Glutamatergic neuron (in vitro differentiated cells): Measurements from ENCODE around the gene EPHA10. TPM values are rescaled to one million over a fixed set of nuclear protein-coding genes. Genes with fewer than 3 reads are reported as not detected.
A peak's percentile ranks its signal among the peaks of the same experiment; 100 is the strongest.

Source experiments
- DNase-seq: peaks from one replicate; pipeline ENCODE4 v3.0.0; 2022
- H3K27ac Mint-ChIP-seq: one replicate; pipeline ENCODE4 v1.8.0; 2020; ENCODE audit warnings: mild to moderate bottlenecking, mixed read lengths, inconsistent platforms; ENCODE audit not compliant: unreplicated experiment
- H3K27me3 Mint-ChIP-seq: one replicate; pipeline ENCODE4 v1.8.0; 2020; ENCODE audit warnings: mild to moderate bottlenecking, moderate library complexity, mixed read lengths, inconsistent platforms; ENCODE audit not compliant: unreplicated experiment
- H3K36me3 Mint-ChIP-seq: one replicate; pipeline ENCODE4 v1.8.0; 2020; ENCODE audit warnings: mild to moderate bottlenecking, mixed read lengths, inconsistent platforms; ENCODE audit not compliant: unreplicated experiment
- H3K4me1 Mint-ChIP-seq: one replicate; pipeline ENCODE4 v1.8.0; 2020; ENCODE audit warnings: mild to moderate bottlenecking, low read depth, mixed read lengths, inconsistent platforms; ENCODE audit not compliant: unreplicated experiment
- H3K4me3 Mint-ChIP-seq: one replicate; pipeline ENCODE4 v1.8.0; 2020; ENCODE audit warnings: mild to moderate bottlenecking, mixed read lengths, inconsistent platforms; ENCODE audit not compliant: unreplicated experiment
- H3K9me3 Mint-ChIP-seq: one replicate; pipeline ENCODE4 v1.8.0; 2020; ENCODE audit warnings: mild to moderate bottlenecking, moderate library complexity, mixed read lengths, inconsistent platforms; ENCODE audit not compliant: unreplicated experiment
- total RNA-seq: library from RNA; stranded (reverse); fragmentation: NEBNext Ultra II Directional; extraction: Animal tissue kit (Norgen Biotek cat#: 25700); gene quantifications from one replicate; pipeline ENCODE4 v1.2.1, GENCODE V29; 2021; ENCODE audit not compliant: unreplicated experiment
- TF ChIP-seq, protein P1 (sequence below): fragments of 200-600 bp; sonication (generic); IDR thresholded peaks from one replicate; pipeline ENCODE4 v1.5.0; 2021; ENCODE audit not compliant: partially characterized antibody, unreplicated experiment

The EPHA10 gene
- total RNA-seq, 1 donor from 2014 or later = 4.8 TPM

GRCh38 chr1:37767488-37767887 lies 2.6 kb upstream of the EPHA10 start:
- TF ChIP-seq, protein P1, sequence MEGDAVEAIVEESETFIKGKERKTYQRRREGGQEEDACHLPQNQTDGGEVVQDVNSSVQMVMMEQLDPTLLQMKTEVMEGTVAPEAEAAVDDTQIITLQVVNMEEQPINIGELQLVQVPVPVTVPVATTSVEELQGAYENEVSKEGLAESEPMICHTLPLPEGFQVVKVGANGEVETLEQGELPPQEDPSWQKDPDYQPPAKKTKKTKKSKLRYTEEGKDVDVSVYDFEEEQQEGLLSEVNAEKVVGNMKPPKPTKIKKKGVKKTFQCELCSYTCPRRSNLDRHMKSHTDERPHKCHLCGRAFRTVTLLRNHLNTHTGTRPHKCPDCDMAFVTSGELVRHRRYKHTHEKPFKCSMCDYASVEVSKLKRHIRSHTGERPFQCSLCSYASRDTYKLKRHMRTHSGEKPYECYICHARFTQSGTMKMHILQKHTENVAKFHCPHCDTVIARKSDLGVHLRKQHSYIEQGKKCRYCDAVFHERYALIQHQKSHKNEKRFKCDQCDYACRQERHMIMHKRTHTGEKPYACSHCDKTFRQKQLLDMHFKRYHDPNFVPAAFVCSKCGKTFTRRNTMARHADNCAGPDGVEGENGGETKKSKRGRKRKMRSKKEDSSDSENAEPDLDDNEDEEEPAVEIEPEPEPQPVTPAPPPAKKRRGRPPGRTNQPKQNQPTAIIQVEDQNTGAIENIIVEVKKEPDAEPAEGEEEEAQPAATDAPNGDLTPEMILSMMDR = no peak
- no peaks in the 10 kb centered on the region for H3K9me3 Mint-ChIP-seq
- H3K4me3 Mint-ChIP-seq = no peak overlapping the region
- H3K27ac Mint-ChIP-seq = no peak overlapping the region
- H3K4me1 Mint-ChIP-seq = peaks cover 11% of the 10 kb centered on the region
- peaks cover 17% of the 10 kb centered on the region for H3K27me3 Mint-ChIP-seq
- no peak for DNase-seq
- H3K36me3 Mint-ChIP-seq = no peaks in the 10 kb centered on the region

- H3K9me3 Mint-ChIP-seq = no peaks in the 10 kb centered on the region
- H3K27me3 Mint-ChIP-seq = peaks cover 21% of the 10 kb centered on the region
- no peaks in the 10 kb centered on the region for H3K36me3 Mint-ChIP-seq
- H3K4me3 Mint-ChIP-seq = peak overlapping the region; percentile 99
- DNase-seq = peak; percentile 33
- H3K27ac Mint-ChIP-seq = peak overlapping the region; percentile 54
- TF ChIP-seq, protein P1 = no peak
- H3K4me1 Mint-ChIP-seq = peaks cover 11% of the 10 kb centered on the region
Measured at GRCh38 chr1:37765916-37766664, 1.2 kb upstream of the EPHA10 start.

GRCh38 chr1:37764414-37764825 lies 500 bp downstream of the EPHA10 start:
- DNase-seq = peak; percentile 49
- Mint-ChIP-seq H3K27me3 (peaks cover 20% of the 10 kb centered on the region), H3K4me3 (peak overlapping the region; percentile 99), H3K36me3 (no peaks in the 10 kb centered on the region), H3K27ac (no peak overlapping the region), H3K9me3 (no peaks in the 10 kb centered on the region), H3K4me1 (peaks cover 11% of the 10 kb centered on the region)
- TF ChIP-seq, protein P1 = no peak

GRCh38 chr1:37763791-37764413 lies 1.0 kb downstream of the EPHA10 start:
- H3K27me3 Mint-ChIP-seq = peaks cover 18% of the 10 kb centered on the region
- H3K27ac Mint-ChIP-seq = no peak overlapping the region
- peaks cover 11% of the 10 kb centered on the region for H3K4me1 Mint-ChIP-seq
- H3K36me3 Mint-ChIP-seq = no peaks in the 10 kb centered on the region
- no peak for DNase-seq
- H3K4me3 Mint-ChIP-seq = peak overlapping the region; percentile 99
- no peaks in the 10 kb centered on the region for H3K9me3 Mint-ChIP-seq
- TF ChIP-seq, protein P1 = no peak

DNA sequence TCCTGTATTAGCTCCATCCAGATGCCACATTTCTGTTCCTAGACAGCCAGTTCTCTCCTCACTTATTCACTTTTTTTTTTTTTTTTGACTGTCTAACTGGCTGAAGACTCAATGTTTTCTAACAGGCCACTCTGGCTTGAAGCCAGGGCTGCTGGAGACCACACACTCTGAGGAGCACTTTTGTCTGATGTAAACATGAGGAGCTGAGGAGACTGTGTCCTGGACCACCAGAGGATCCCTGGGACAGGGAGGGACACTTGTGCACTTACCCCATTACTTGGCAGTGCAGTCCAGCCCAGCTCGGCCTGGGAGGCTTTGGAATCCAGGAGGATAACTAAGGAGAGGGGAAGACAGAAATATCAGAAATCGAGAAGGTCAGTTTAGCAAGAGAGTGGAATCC lies 2.4 kb downstream of the EPHA10 start:
- TF ChIP-seq, protein P1 = no peak
- Mint-ChIP-seq H3K27me3 (peaks cover 18% of the 10 kb centered on the region), H3K27ac (no peak overlapping the region), H3K36me3 (no peaks in the 10 kb centered on the region), H3K4me3 (no peak overlapping the region), H3K9me3 (no peaks in the 10 kb centered on the region), H3K4me1 (peaks cover 11% of the 10 kb centered on the region)
- DNase-seq = no peak
